Stimulated activated naive CD4-positive, alpha-beta T cell (primary cell): ENCODE data around the gene NTN3.

Experiments used
- DNase-seq, 6 experiments: peaks; one replicate each; lab custom pipeline; 2025; lab: John Stamatoyannopoulos, UW

The NTN3 gene

GRCh38 chr16:2514333-2515179 lies 43.5 kb downstream of the NTN3 start:
- peak in 5 of 6 experiments; percentile 37 to 67 (median 56) for DNase-seq

GRCh38 chr16:2515180-2515851 lies 44.2 kb downstream of the NTN3 start:
- peak in 1 of 6 experiments; percentile 19 for DNase-seq

DNA sequence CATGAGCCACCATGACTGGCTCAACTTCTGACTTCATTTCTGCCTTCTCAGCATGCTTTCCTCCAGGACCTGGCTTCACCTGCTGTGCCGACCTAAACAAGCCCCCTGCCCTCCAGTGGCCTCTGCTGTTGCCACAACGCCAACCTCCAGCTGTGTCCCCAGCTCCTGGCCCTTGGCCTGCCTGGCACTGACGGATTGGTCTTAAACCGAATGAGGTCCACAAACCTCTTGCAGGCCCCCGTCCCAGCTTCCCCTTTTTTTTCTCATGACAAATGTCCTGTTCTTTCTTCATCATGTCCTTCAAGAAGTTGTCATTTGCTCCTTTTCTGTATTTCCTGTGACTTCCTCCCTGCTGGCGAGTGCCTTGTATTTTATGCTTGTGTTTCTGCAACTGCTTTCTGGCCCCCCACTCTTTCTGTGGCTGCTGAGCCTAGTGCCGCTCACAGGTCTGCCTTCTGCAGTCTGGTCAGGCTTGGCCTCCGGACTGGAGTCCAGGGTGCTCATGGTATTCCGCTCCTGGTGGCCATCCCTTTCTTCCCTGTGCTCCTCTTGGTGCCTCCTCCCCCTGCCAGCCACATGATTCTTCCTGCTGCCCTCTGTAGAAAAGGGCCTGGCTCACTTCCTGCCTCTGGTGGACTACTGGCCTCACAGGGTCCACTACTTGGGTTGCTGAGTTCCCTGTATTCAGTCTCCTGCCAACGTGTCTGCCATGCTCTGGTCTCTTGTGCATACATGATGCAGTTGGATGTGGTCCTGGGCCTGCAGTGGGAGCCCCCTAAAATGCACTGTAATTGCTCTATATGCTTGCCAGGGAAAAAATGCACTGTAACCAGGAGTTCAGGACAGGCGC lies 45.5 kb downstream of the NTN3 start:
- no peak for DNase-seq

GRCh38 chr16:2517954-2518605 lies 47.0 kb downstream of the NTN3 start:
- DNase-seq = peak in 1 of 6 experiments; percentile 9

DNA sequence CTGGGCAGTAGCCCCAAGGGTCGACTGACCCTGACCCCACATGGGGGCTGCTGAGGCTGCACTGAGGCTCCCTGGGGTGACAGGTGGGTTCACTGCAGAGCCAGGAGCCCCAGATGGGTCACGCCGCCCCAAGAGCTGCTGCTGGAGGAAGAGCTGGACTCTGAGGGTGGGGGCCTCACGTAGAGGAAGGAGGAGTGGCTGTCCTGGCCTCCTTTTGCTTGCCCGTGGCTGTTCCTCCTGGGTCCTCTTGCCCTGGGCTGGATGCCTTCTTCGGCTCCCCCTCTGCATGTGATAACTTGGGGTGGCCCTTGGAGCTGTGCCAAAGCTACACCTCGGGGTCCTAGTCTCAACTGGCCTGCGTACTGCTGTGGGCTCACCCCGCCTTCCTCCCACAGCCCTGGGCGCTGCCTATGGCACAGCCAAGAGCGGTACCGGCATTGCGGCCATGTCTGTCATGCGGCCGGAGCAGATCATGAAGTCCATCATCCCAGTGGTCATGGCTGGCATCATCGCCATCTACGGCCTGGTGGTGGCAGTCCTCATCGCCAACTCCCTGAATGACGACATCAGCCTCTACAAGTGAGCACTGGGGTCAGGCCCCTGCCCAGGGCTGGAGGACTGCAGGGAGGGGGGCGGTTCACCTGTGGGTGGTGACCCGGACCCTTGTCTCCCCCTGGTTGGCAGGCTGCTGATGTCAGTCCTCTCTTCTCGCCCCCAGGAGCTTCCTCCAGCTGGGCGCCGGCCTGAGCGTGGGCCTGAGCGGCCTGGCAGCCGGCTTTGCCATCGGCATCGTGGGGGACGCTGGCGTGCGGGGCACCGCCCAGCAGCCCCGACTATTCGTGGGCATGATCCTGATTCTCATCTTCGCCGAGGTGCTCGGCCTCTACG lies 48.0 kb downstream of the NTN3 start:
- DNase-seq = peak in 1 of 6 experiments; percentile 21

GRCh38 chr16:2519711-2520080 lies 48.6 kb downstream of the NTN3 start:
- no peak for DNase-seq

DNA sequence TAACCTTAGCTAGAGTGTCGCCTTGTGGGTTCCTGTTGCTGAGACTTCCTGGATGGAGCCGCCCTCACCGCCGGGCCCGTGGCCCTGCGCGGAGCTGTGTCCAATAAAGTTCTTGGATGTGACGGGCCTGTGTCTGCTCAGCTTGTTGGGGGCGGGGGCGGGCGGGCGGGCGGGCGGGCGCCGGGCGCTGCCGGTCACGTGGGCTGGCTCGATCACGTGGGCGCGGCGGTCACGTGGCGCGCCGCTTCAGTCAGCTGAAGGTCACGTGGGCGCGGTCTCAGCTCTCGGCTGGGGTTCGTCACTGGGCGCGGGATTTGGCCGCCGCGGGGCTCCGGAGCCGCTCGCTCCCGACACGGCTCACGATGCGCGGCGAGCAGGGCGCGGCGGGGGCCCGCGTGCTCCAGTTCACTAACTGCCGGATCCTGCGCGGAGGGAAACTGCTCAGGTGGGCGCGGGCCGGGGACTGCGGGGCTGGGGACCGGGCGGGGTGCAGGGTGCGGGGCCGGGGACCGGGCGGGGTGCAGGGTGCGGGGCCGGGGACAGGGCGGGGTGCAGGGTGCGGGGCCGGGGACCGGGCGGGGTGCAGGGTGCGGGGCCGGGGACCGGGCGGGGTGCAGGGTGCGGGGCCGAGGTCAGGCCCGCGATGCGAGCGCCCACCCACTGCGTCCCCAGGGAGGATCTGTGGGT lies 49.1 kb downstream of the NTN3 start, which contains the start of gene AMDHD2:
Gene AMDHD2, plus strand, starts transcription at position 275 of the 687 bp plus-strand sequence. Its CDS starts 88 bp downstream, at position 363.
- DNase-seq = peak; percentile 86 to 91 (median 88)

- DNase-seq = peak; percentile 53 to 85 (median 72)
Observed at GRCh38 chr16:2520784-2521531, 49.9 kb downstream of the NTN3 start.
